BLaER1 (cell line): ENCODE measurements around the gene EZR.

Experiments
- H3K27ac ChIP-seq: shearing (Covaris generic); formaldehyde crosslinking; 2 replicates; pipeline ENCODE4 v1.8.1; 2022
- H3K27me3 ChIP-seq: shearing (Covaris generic); formaldehyde crosslinking; 2 replicates; pipeline ENCODE4 v1.8.1; 2022
- H3K36me3 ChIP-seq: shearing (Covaris generic); formaldehyde crosslinking; 2 replicates; pipeline ENCODE4 v1.8.1; 2022
- H3K4me1 ChIP-seq: shearing (Covaris generic); formaldehyde crosslinking; 2 replicates; pipeline ENCODE4 v1.8.1; 2022
- H3K4me2 ChIP-seq: shearing (Covaris generic); formaldehyde crosslinking; 2 replicates; pipeline ENCODE4 v1.8.1; 2022
- H3K4me3 ChIP-seq: shearing (Covaris generic); formaldehyde crosslinking; 2 replicates; pipeline ENCODE4 v1.8.1; 2022
- H3K9ac ChIP-seq: shearing (Covaris generic); formaldehyde crosslinking; 2 replicates; pipeline ENCODE4 v1.8.1; 2022
- H3K9me3 ChIP-seq: shearing (Covaris generic); formaldehyde crosslinking; 2 replicates; pipeline ENCODE4 v1.8.1; 2022
- H4K20me1 ChIP-seq: shearing (Covaris generic); formaldehyde crosslinking; 2 replicates; pipeline ENCODE4 v1.8.1; 2022
- Cebpa-rat ChIP-seq: shearing (Covaris generic); IDR thresholded peaks from 2 replicates; pipeline ENCODE4 v1.8.1; 2022

Gene EZR

DNA sequence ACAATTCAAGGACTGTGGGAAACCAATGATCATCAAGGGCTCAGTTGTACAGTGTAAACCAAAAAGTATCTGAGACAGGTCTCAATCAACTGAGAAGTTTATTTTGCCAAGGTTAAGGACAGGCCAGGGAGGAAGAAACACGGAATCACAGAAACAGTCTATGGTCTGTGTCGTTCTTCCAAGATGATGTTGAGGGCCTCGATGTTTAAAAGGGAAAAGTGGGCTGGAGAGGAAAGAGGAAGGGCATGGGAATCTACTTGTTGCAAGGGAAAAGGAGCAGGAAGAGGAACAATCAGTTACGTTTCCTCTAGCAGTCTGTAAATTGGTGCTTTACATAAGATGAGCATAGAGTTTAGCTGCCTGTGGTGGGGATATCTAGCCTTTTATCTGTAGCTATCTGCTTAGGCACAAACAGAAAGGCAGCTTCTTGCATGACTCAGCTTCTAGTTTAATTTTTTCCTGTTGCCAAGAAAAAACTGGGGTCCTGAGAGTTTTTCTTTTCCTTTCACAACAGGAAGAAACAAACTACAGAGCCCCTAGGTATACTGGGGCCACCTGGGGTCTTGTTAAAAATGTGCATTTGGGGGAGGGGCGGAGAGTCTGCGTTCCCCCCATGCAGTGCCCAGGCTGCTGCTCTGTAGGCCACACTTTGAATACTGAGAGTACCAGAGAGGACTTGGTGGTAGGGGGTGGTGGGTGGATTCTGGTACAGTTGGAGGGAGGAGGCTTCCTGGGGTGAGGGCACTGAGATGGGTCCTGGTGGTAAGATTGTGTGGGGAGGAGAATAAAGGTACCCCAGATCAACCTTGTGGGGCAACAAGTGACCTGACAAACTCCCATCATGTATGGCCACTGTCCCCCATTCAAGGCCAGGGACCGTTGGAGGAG, 35.3 kb upstream of the EZR start:
- H3K4me2 ChIP-seq: peak overlapping the region; percentile 49
- H3K27ac ChIP-seq: peak overlapping the region; percentile 45; the same call in 1 of the 2 replicates
- H4K20me1 ChIP-seq: no peaks in the 10 kb centered on the region
- no peaks in the 10 kb centered on the region for H3K36me3 ChIP-seq
- no peak for TF ChIP-seq Cebpa-rat
- H3K9ac ChIP-seq: no peak overlapping the region
- H3K27me3 ChIP-seq: no peaks in the 10 kb centered on the region
- H3K9me3 ChIP-seq: no peaks in the 10 kb centered on the region
- peaks cover 54% of the 10 kb centered on the region for H3K4me1 ChIP-seq
- no peak overlapping the region for H3K4me3 ChIP-seq

DNA sequence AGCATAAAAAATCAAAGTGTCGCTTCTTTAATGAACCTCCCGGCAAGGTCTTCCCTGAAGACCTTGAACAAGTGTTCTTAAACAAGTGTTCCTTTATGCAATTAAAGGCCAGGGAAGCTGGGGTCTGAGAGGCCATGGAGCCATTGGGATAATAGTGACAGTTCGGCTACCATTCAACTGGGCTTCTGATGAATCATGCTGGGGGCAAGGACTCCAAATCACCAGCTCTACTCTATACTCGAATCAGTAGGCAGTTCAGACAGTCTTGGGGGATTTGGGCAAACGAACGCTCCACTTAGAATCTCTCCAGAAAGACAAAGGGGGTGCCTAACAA, 34.7 kb upstream of the EZR start:
- Histone ChIP-seq H3K4me2 (peak overlapping the region; percentile 49), H3K9ac (no peak overlapping the region), H3K36me3 (no peaks in the 10 kb centered on the region), H4K20me1 (no peaks in the 10 kb centered on the region), H3K9me3 (no peaks in the 10 kb centered on the region), H3K27me3 (no peaks in the 10 kb centered on the region), H3K27ac (no peak overlapping the region), H3K4me1 (peaks cover 54% of the 10 kb centered on the region), H3K4me3 (no peak overlapping the region)
- no peak for TF ChIP-seq Cebpa-rat

DNA sequence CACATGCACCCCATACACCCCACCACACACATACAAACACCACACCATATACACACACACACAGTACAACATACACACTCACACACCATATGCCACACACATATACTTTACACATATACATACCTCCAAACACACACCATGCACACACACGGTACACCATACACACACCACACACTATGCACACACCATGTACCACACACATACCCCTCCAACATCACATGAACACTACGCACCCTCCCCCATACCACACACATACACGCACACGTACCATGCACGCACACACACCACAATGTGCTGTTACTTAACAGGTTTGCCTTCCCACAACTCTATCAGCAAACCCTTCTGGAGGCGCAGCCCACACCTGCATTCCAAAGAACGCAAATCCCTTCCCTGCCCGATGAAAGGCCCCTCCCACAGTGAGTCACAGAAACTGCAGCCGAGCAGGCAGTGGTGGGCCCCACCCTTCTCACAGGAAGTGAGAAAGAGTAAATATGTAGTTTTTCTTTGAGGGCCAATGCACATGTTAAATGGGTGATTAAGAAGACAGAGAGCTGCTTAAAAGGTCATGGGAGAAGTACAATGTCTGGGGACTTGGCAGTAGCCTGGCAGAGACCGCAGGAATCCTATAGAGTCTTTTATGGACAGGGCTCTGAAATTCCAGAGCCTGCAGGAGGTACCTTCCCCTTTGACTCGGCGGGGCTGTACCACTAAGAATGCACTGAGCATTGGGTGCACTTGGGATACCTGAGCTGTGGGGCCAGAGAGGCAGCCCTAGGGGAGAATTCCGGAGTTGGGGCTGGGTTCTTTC, 34.1 kb upstream of the EZR start:
- H3K9ac ChIP-seq: no peak overlapping the region
- peak overlapping the region; percentile 49 for H3K4me2 ChIP-seq
- H3K36me3 ChIP-seq: no peaks in the 10 kb centered on the region
- H3K27ac ChIP-seq: no peak overlapping the region; the same call in 1 of the 2 replicates
- H3K9me3 ChIP-seq: no peaks in the 10 kb centered on the region
- no peaks in the 10 kb centered on the region for H4K20me1 ChIP-seq
- no peak overlapping the region for H3K4me3 ChIP-seq
- no peak for TF ChIP-seq Cebpa-rat
- no peaks in the 10 kb centered on the region for H3K27me3 ChIP-seq
- H3K4me1 ChIP-seq: peaks cover 49% of the 10 kb centered on the region

DNA sequence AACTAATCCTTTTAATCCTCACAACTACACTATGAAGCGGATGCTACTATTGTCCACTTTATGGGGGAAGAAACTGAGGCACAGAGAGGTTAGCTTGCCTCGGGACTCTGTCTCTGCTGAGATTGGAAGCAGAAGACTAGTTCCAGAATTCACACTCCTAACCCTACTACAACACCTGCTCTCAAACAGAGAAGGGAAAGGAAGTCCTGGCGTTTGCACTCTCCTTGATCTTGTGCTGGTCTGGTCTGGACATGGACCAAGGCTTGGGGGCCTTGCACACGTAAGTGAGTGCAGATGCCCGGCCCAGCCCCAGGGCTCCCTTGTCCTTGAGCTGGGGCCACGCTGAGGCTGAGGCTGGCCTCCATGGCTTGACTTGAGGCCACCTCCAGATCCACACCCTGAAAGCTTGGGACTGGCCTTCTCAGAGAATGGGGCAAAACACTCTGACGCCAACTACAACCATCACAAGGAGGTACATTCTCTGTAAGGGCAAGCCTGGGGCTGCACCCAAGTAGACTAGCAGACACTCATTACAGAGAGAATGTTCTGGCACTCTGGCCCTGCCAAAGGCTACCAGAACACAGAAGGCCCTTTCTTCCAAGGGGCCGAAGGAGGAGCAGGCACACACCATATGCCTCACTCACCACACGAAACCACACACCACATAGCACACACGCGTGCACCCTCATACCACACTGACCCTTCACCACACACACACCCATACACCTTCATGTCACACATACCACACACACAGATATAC, 33.3 kb upstream of the EZR start:
- no peak overlapping the region for H3K4me2 ChIP-seq
- H3K4me3 ChIP-seq: no peak overlapping the region
- H4K20me1 ChIP-seq: no peaks in the 10 kb centered on the region
- no peaks in the 10 kb centered on the region for H3K27me3 ChIP-seq
- H3K9me3 ChIP-seq: no peaks in the 10 kb centered on the region
- TF ChIP-seq Cebpa-rat: no peak
- H3K36me3 ChIP-seq: no peaks in the 10 kb centered on the region
- no peak overlapping the region for H3K9ac ChIP-seq
- no peak overlapping the region for H3K27ac ChIP-seq
- H3K4me1 ChIP-seq: peaks cover 41% of the 10 kb centered on the region

DNA sequence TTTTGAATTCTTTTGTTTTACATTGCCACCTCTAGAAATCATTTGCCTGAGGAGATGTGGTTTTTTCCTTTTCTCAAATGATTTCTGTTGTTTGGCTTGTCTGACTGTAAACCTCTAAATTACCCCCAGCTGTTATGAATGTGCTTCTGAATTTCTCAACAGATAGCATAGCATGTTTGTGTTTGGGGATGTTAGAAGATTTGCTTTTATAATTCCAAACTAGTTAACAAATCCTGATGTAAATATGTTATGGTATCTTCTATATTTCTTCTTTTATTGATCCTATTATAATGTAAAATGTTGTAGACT, 31.6 kb upstream of the EZR start:
- Histone ChIP-seq H4K20me1 (no peaks in the 10 kb centered on the region), H3K27me3 (no peaks in the 10 kb centered on the region), H3K4me3 (no peak overlapping the region), H3K9ac (no peak overlapping the region), H3K4me2 (no peak overlapping the region), H3K36me3 (no peaks in the 10 kb centered on the region), H3K27ac (no peak overlapping the region), H3K4me1 (peaks cover 24% of the 10 kb centered on the region), H3K9me3 (no peaks in the 10 kb centered on the region)
- no peak for TF ChIP-seq Cebpa-rat

DNA sequence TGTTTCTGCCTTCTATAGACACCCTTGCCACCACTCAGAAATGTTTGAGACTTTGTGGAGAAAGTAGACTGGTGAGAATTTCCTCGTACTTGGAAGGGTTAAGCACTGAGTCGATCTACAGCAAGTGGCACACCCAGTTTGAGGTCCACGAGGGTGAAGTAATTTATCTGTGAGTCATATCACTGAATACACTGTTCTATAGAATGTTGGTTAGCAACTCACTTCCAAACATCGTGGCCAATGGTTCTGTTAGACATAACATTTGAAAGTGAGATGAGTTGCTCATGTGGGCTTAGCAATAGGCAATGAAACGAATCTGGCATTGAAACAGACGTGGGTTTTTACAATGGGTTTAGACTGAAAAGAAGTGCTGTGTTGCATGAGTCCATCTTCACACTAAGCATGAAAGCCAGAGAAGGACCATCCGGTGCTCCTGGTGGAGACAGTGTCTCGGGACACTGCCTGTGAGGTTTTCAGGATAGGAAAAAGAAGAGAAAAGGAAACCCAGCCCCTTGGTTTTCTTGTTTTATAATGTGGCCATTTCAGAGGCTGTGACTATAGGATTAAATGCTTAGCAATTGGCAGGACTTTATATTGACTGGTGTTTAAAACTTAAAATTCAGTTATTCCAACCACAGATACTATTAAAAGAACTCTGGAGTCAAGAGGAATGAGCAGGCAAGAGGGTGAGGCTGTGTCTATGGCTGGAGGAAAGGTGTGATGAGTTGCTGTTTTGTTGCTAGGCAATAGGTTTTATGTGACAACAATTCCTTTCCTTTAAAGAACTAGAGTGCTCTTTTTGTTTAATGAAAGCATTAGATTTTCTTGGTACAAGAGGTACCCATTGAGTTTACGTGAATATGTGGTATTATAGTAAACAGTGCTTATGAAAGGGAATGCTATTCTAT, 31.0 kb upstream of the EZR start:
- no peaks in the 10 kb centered on the region for H4K20me1 ChIP-seq
- TF ChIP-seq Cebpa-rat: no peak
- H3K4me3 ChIP-seq: no peak overlapping the region
- no peaks in the 10 kb centered on the region for H3K27me3 ChIP-seq
- H3K9me3 ChIP-seq: no peaks in the 10 kb centered on the region
- H3K4me1 ChIP-seq: peaks cover 21% of the 10 kb centered on the region
- H3K4me2 ChIP-seq: no peak overlapping the region
- no peaks in the 10 kb centered on the region for H3K36me3 ChIP-seq
- H3K9ac ChIP-seq: no peak overlapping the region
- H3K27ac ChIP-seq: no peak overlapping the region

DNA sequence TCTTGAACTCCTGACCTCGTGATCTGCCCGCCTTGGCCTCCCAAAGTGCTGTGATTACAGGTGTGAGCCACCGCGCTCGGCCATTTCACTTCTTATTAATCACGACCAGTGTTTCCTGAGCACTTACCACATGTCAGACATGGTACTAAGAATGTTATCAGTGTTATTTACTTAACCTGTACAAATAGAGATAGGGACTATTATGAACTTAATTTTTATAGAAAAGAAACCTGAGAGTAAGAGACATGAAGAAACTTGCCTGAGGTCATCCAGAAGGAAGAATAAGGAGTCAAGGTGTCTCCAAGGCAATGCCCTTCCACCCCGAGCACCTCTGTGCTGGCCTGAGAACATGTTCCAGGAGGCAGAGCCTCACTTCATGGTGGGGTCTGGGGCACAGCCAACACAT, 29.3 kb upstream of the EZR start:
- Histone ChIP-seq H3K9ac (no peak overlapping the region), H3K4me2 (no peak overlapping the region), H3K27ac (no peak overlapping the region), H3K4me3 (no peak overlapping the region), H4K20me1 (no peaks in the 10 kb centered on the region), H3K36me3 (no peaks in the 10 kb centered on the region), H3K4me1 (peaks cover 5% of the 10 kb centered on the region), H3K9me3 (no peaks in the 10 kb centered on the region), H3K27me3 (no peaks in the 10 kb centered on the region)
- TF ChIP-seq Cebpa-rat: no peak

DNA sequence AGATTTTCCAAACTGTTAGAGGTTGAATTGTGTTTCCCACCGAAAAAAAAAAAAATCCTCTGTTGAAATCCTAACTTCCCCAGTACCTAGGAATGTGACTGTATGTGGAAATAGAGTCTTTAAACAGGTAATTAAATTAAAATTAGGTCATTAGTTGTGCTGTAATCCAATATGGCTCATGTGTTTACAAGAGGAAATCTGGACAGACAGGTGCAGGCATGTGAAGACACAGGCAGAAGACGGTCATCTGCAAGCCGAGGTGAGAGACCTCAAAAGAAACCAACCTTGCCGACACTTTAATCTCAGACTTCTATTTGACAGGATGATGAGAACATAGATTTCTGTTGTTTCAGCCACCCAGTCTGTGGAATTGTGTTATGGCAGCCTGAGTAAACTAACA, 28.6 kb upstream of the EZR start:
- Histone ChIP-seq H3K27ac (no peak overlapping the region), H3K9ac (no peak overlapping the region), H3K9me3 (no peaks in the 10 kb centered on the region), H3K4me3 (no peak overlapping the region), H3K4me2 (no peak overlapping the region), H4K20me1 (no peaks in the 10 kb centered on the region), H3K4me1 (no peaks in the 10 kb centered on the region), H3K27me3 (no peaks in the 10 kb centered on the region), H3K36me3 (no peaks in the 10 kb centered on the region)
- TF ChIP-seq Cebpa-rat: no peak

DNA sequence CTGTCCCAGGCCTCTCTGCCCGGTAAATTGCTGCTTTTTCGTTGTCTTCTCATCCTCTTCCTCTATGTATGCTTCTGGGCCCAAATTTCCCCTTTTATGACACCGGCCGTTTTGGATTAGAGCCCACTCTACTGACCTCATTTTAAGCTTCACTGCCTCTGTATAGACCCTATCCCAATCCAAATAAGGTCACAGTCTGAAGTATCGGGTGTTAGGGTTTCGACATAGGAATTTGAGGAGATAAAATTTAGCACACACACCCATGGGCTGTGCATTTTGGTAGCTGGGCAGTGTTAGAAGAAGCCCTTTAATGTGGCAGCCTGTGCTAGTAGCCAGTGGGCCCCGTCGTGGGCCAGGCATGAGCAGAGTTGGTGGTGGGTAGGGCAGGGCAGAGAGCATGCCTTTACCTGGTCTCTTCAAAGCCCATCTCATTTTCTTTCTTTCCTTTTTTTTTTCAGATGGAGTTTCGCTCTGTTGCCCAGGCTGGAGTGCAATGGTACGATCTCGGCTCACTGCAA, 27.9 kb upstream of the EZR start:
- no peaks in the 10 kb centered on the region for H3K9me3 ChIP-seq
- TF ChIP-seq Cebpa-rat: no peak
- H3K36me3 ChIP-seq: no peaks in the 10 kb centered on the region
- H3K9ac ChIP-seq: no peak overlapping the region
- no peaks in the 10 kb centered on the region for H4K20me1 ChIP-seq
- H3K27ac ChIP-seq: no peak overlapping the region
- no peaks in the 10 kb centered on the region for H3K27me3 ChIP-seq
- H3K4me2 ChIP-seq: no peak overlapping the region
- H3K4me3 ChIP-seq: no peak overlapping the region
- no peaks in the 10 kb centered on the region for H3K4me1 ChIP-seq
